ENCODE measurements around the gene PADI2.

PADI2 gene

GRCh38 chr1:17096584-17096983 lies 22.7 kb downstream of the PADI2 start:
- POLR2A ChIA-PET, result no interaction called here
- CTCF ChIA-PET, result interaction anchor here (0.9 kb wide), 1 partner anchor 36 kb away, joined by 3 read pairs; no protein-coding TSS in a partner anchor
- no peak for TF ChIP-seq PKNOX1 (IDR thresholded peaks at IDR 0.05)
- no peak for TF ChIP-seq BHLHE40 (IDR thresholded peaks at IDR 0.05; ENCODE audit: borderline replicate concordance)
- TF ChIP-seq TARDBP (IDR thresholded peaks at IDR 0.05), result no peak
- TF ChIP-seq ZNF384 (IDR thresholded peaks at IDR 0.05), result no peak
- no peak for TF ChIP-seq ELF4 (IDR thresholded peaks at IDR 0.05)
- TF ChIP-seq HDGF (IDR thresholded peaks at IDR 0.05; ENCODE audit: borderline replicate concordance), result no peak
- TF ChIP-seq FOXA1 (IDR thresholded peaks at IDR 0.05), result no peak
- TF ChIP-seq FOXK2 (IDR thresholded peaks at IDR 0.05), result no peak
- TF ChIP-seq LEF1 (IDR thresholded peaks at IDR 0.05; ENCODE audit: borderline replicate concordance), result no peak
- no peak for TF ChIP-seq L3MBTL2 (conservative IDR thresholded peaks at IDR 0.05)
- no peak for TF ChIP-seq ARNT (IDR thresholded peaks at IDR 0.05)
- no peak for TF ChIP-seq NFRKB (IDR thresholded peaks at IDR 0.05)
- no peak for TF ChIP-seq CTBP1 (IDR thresholded peaks at IDR 0.05; ENCODE audit: borderline replicate concordance)
- TF ChIP-seq SP1 (IDR thresholded peaks at IDR 0.05), result no peak
- no peak for DNase-seq (ENCODE audit: extremely low spot score)

- DNase-seq (ENCODE audit: extremely low spot score), result no peak
- ChIA-PET POLR2A (no interaction called here), CTCF (no interaction called here)
- TF ChIP-seq FOXK2 (IDR thresholded peaks at IDR 0.05) (no peak), NFRKB (IDR thresholded peaks at IDR 0.05) (no peak), FOXA1 (IDR thresholded peaks at IDR 0.05) (no peak), TARDBP (IDR thresholded peaks at IDR 0.05) (no peak), FOXM1 (IDR thresholded peaks at IDR 0.05; ENCODE audit: borderline replicate concordance) (no peak), ELF4 (IDR thresholded peaks at IDR 0.05) (no peak), PKNOX1 (IDR thresholded peaks at IDR 0.05) (no peak), L3MBTL2 (conservative IDR thresholded peaks at IDR 0.05) (no peak), CTBP1 (IDR thresholded peaks at IDR 0.05; ENCODE audit: borderline replicate concordance) (no peak), ZNF384 (IDR thresholded peaks at IDR 0.05) (no peak)
Observed at GRCh38 chr1:17095141-17095540, 24.1 kb downstream of the PADI2 start.

GRCh38 chr1:17094664-17095063 lies 24.6 kb downstream of the PADI2 start:
- TF ChIP-seq L3MBTL2 (conservative IDR thresholded peaks at IDR 0.05) (no peak), FOXM1 (IDR thresholded peaks at IDR 0.05; ENCODE audit: borderline replicate concordance) (no peak), FOXK2 (IDR thresholded peaks at IDR 0.05) (no peak)
- ChIA-PET CTCF (no interaction called here), POLR2A (no interaction called here)
- no peak for DNase-seq (ENCODE audit: extremely low spot score)

GRCh38 chr1:17093822-17094393 lies 25.3 kb downstream of the PADI2 start:
- POLR2A ChIA-PET, result no interaction called here
- CTCF ChIA-PET, result no interaction called here
- TF ChIP-seq ELF4 (IDR thresholded peaks at IDR 0.05), result no peak
- TF ChIP-seq ARNT (IDR thresholded peaks at IDR 0.05), result no peak
- no peak for TF ChIP-seq L3MBTL2 (conservative IDR thresholded peaks at IDR 0.05)
- DNase-seq (ENCODE audit: extremely low spot score), result no peak

GRCh38 chr1:17091252-17091651 lies 28.0 kb downstream of the PADI2 start:
- TF ChIP-seq TARDBP (IDR thresholded peaks at IDR 0.05) (no peak), SP1 (IDR thresholded peaks at IDR 0.05) (no peak), LEF1 (IDR thresholded peaks at IDR 0.05; ENCODE audit: borderline replicate concordance) (no peak), FOXM1 (IDR thresholded peaks at IDR 0.05; ENCODE audit: borderline replicate concordance) (no peak), CTBP1 (IDR thresholded peaks at IDR 0.05; ENCODE audit: borderline replicate concordance) (no peak), FOXK2 (IDR thresholded peaks at IDR 0.05) (no peak), PKNOX1 (IDR thresholded peaks at IDR 0.05) (no peak), BHLHE40 (IDR thresholded peaks at IDR 0.05; ENCODE audit: borderline replicate concordance) (no peak)
- CTCF ChIA-PET, result no interaction called here
- POLR2A ChIA-PET, result no interaction called here
- no peak for DNase-seq (ENCODE audit: extremely low spot score)

DNA sequence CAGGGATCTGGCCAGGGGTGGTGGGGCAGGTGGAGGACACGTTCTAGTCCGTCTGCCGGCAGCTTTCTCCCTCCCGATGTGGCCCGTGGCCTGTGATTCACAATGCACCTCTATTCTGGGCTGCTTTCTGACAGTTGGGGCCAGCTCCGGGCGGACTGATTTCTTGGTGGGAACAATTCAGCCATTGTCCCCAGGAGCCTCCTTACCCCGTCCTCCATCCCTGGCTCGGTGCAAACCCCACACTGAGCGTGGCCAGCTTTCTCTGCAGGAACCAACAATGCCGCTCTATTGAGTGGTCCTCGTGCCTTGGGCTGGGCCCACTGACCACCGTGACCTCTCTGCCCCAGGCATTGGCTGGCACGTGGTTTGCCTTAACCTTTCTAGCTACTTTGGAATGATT lies 29.7 kb downstream of the PADI2 start:
- CTCF ChIA-PET, result interaction anchor here (0.6 kb wide), 1 partner anchor 14 kb away, joined by 3 read pairs; no protein-coding TSS in a partner anchor
- no peak for TF ChIP-seq BHLHE40 (IDR thresholded peaks at IDR 0.05; ENCODE audit: borderline replicate concordance)
- TF ChIP-seq SP1 (IDR thresholded peaks at IDR 0.05), result no peak
- TF ChIP-seq ZNF384 (IDR thresholded peaks at IDR 0.05), result no peak
- TF ChIP-seq FOXA1 (IDR thresholded peaks at IDR 0.05), result no peak
- no peak for TF ChIP-seq PKNOX1 (IDR thresholded peaks at IDR 0.05)
- no peak for TF ChIP-seq HDGF (IDR thresholded peaks at IDR 0.05; ENCODE audit: borderline replicate concordance)
- no peak for TF ChIP-seq FOXM1 (IDR thresholded peaks at IDR 0.05; ENCODE audit: borderline replicate concordance)
- no peak for TF ChIP-seq TARDBP (IDR thresholded peaks at IDR 0.05)
- TF ChIP-seq LEF1 (IDR thresholded peaks at IDR 0.05; ENCODE audit: borderline replicate concordance), result no peak
- no peak for TF ChIP-seq SUZ12 (IDR thresholded peaks at IDR 0.05)
- TF ChIP-seq ARNT (IDR thresholded peaks at IDR 0.05), result no peak
- no peak for TF ChIP-seq NFRKB (IDR thresholded peaks at IDR 0.05)
- no peak for TF ChIP-seq CTBP1 (IDR thresholded peaks at IDR 0.05; ENCODE audit: borderline replicate concordance)
- no peak for TF ChIP-seq L3MBTL2 (conservative IDR thresholded peaks at IDR 0.05)
- no peak for DNase-seq (ENCODE audit: extremely low spot score)
- POLR2A ChIA-PET, result no interaction called here
